ENCODE results near the gene BMAL2. TPM values are rescaled to one million over a fixed set of nuclear protein-coding genes. Genes with fewer than 3 reads are reported as not detected.

Gene BMAL2
- total RNA-seq, result 42.6 and 51.7 TPM in 2 replicates

DNA sequence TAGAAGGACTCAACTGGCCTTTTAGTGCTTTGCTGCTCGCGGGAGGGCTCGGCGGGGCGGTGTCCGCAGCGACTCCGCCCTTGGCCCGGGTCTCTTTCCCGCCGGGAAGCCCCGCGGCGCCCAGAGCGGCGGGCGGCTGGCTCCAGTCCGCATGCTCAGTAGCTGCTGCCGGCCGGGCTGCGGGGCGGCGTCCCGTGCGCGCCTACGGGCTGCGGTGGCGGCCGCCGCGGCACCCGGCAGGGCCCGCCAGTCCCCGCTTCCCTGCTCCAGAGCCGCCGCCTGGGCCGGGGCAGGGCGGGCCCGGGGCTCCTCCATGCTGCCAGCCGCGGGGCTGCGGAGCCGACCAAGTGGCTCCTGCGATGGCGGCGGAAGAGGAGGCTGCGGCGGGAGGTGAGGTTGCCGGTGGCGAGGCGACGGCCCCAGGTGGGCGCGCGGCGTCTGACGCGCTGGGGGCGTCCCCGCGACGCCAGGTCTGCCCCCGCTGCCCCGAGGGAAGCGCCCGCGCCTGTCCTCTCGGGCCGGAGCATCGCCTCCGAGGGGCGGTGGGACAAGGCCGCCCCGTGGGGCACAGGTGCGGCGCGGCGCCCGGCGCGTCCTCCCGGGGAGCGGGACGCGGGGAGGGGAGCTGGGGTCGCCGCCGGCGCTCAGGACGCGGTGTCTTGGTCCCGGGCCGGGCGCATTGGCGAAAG lies at the start of gene BMAL2:
Gene BMAL2 (plus strand): TSS at position 123 of the 689 bp plus-strand sequence. CDS start 237 bp downstream, at position 360.

Other genes starting within 250 kb of the BMAL2 start
- gene STK38L, start 88.5 kb upstream of the BMAL2 start, total RNA-seq, result 35.1 and 72.3 TPM in 2 replicates
- gene SMCO2, start 113.9 kb downstream of the BMAL2 start, total RNA-seq, result not detected in 2 replicates
- gene PPFIBP1, start 191.4 kb downstream of the BMAL2 start, total RNA-seq, result 72.8 and 145 TPM in 2 replicates